ENCODE results near the gene FREY1.

The FREY1 gene

GRCh38 chr11:45906965-45907611 lies at the start of gene FREY1:
Gene FREY1, minus strand, starts transcription at chr11:45907271. Its CDS starts 26 bp downstream, at chr11:45907245.
- DNase-seq (ENCODE audit: low spot score in 2 of 2) (no peak), ATAC-seq (no peak)
- Mint-ChIP-seq H3K27ac (peak within 1 kb of the TSS; percentile 60), H3K36me3 (peaks cover 33% of the 10 kb centered on the region), H3K9me3 (no peaks in the 10 kb centered on the region), H3K4me1 (peaks cover 19% of the 10 kb centered on the region), H3K4me3 (no peak within 1 kb of the TSS)

- peaks cover 99% of the 10 kb centered on the region for H3K36me3 Mint-ChIP-seq
- DNase-seq (ENCODE audit: low spot score in 2 of 2): no peak
- no peak overlapping the region for H3K27ac Mint-ChIP-seq
- ATAC-seq: no peak
- no peak overlapping the region for H3K4me3 Mint-ChIP-seq
- no peaks in the 10 kb centered on the region for H3K4me1 Mint-ChIP-seq
- H3K9me3 Mint-ChIP-seq: no peaks in the 10 kb centered on the region
Measured at GRCh38 chr11:45949992-45950407, 42.9 kb upstream of the FREY1 start.

GRCh38 chr11:45948356-45948755 lies 41.3 kb upstream of the FREY1 start:
- Mint-ChIP-seq H3K4me3 (no peak overlapping the region), H3K4me1 (no peaks in the 10 kb centered on the region), H3K9me3 (no peaks in the 10 kb centered on the region), H3K36me3 (peaks cover 98% of the 10 kb centered on the region), H3K27ac (no peak overlapping the region)
- no peak for DNase-seq (ENCODE audit: low spot score in 2 of 2)
- ATAC-seq: no peak

- no peak overlapping the region for H3K4me3 Mint-ChIP-seq
- ATAC-seq (no peak), DNase-seq (ENCODE audit: low spot score in 2 of 2) (no peak)
- H3K9me3 Mint-ChIP-seq: no peaks in the 10 kb centered on the region
- H3K36me3 Mint-ChIP-seq: peaks cover 97% of the 10 kb centered on the region
- no peaks in the 10 kb centered on the region for H3K4me1 Mint-ChIP-seq
- H3K27ac Mint-ChIP-seq: no peak overlapping the region
Measured at GRCh38 chr11:45947885-45948284, 40.8 kb upstream of the FREY1 start.

GRCh38 chr11:45945397-45945999 lies 38.4 kb upstream of the FREY1 start:
- no peak overlapping the region for H3K4me3 Mint-ChIP-seq
- H3K9me3 Mint-ChIP-seq: no peaks in the 10 kb centered on the region

GRCh38 chr11:45942381-45942780 lies 35.3 kb upstream of the FREY1 start:
- Mint-ChIP-seq H3K27ac (peak overlapping the region; percentile 35), H3K36me3 (peaks cover 76% of the 10 kb centered on the region), H3K4me3 (no peak overlapping the region), H3K9me3 (no peaks in the 10 kb centered on the region), H3K4me1 (no peaks in the 10 kb centered on the region)
- ATAC-seq: no peak
- no peak for DNase-seq (ENCODE audit: low spot score in 2 of 2)

More at GRCh38 chr11:45945397-45945999, 38.4 kb upstream of the FREY1 start:
- H3K4me1 Mint-ChIP-seq: no peaks in the 10 kb centered on the region
- peak overlapping the region; percentile 30 for H3K27ac Mint-ChIP-seq
- H3K36me3 Mint-ChIP-seq: peaks cover 88% of the 10 kb centered on the region
- ATAC-seq: no peak
- DNase-seq (ENCODE audit: low spot score in 2 of 2): no peak

- no peak overlapping the region for H3K4me3 Mint-ChIP-seq
- ATAC-seq (peak; percentile 75), DNase-seq (ENCODE audit: low spot score in 2 of 2) (no peak)
- no peaks in the 10 kb centered on the region for H3K4me1 Mint-ChIP-seq
- peak overlapping the region; percentile 35 for H3K27ac Mint-ChIP-seq
- peaks cover 76% of the 10 kb centered on the region for H3K36me3 Mint-ChIP-seq
- no peaks in the 10 kb centered on the region for H3K9me3 Mint-ChIP-seq
Measured at GRCh38 chr11:45941285-45941684, 34.2 kb upstream of the FREY1 start.

- no peaks in the 10 kb centered on the region for H3K9me3 Mint-ChIP-seq
- no peak for ATAC-seq
- peaks cover 77% of the 10 kb centered on the region for H3K36me3 Mint-ChIP-seq
- peak overlapping the region; percentile 17 for H3K27ac Mint-ChIP-seq
- H3K4me1 Mint-ChIP-seq: no peaks in the 10 kb centered on the region
- no peak for DNase-seq (ENCODE audit: low spot score in 2 of 2)
- no peak overlapping the region for H3K4me3 Mint-ChIP-seq
Measured at GRCh38 chr11:45939836-45940235, 32.8 kb upstream of the FREY1 start.

- no peaks in the 10 kb centered on the region for H3K4me1 Mint-ChIP-seq
- no peaks in the 10 kb centered on the region for H3K9me3 Mint-ChIP-seq
- H3K36me3 Mint-ChIP-seq: peaks cover 79% of the 10 kb centered on the region
- H3K4me3 Mint-ChIP-seq: no peak overlapping the region
- ATAC-seq: no peak
- no peak overlapping the region for H3K27ac Mint-ChIP-seq
- DNase-seq (ENCODE audit: low spot score in 2 of 2): no peak
Measured at GRCh38 chr11:45937916-45938315, 30.8 kb upstream of the FREY1 start.

- H3K4me1 Mint-ChIP-seq: peaks cover 3% of the 10 kb centered on the region
- peak overlapping the region; percentile 23 for H3K27ac Mint-ChIP-seq
- no peak for DNase-seq (ENCODE audit: low spot score in 2 of 2)
- H3K9me3 Mint-ChIP-seq: no peaks in the 10 kb centered on the region
- H3K36me3 Mint-ChIP-seq: peaks cover 80% of the 10 kb centered on the region
- H3K4me3 Mint-ChIP-seq: no peak overlapping the region
- ATAC-seq: no peak
Measured at GRCh38 chr11:45936511-45937054, 29.5 kb upstream of the FREY1 start.

GRCh38 chr11:45935349-45936064 lies 28.4 kb upstream of the FREY1 start:
- peaks cover 85% of the 10 kb centered on the region for H3K36me3 Mint-ChIP-seq
- DNase-seq (ENCODE audit: low spot score in 2 of 2) (no peak), ATAC-seq (no peak)
- no peak overlapping the region for H3K27ac Mint-ChIP-seq
- no peaks in the 10 kb centered on the region for H3K9me3 Mint-ChIP-seq
- H3K4me3 Mint-ChIP-seq: no peak overlapping the region
- H3K4me1 Mint-ChIP-seq: peaks cover 13% of the 10 kb centered on the region

GRCh38 chr11:45934580-45935318 lies 27.7 kb upstream of the FREY1 start:
- DNase-seq (ENCODE audit: low spot score in 2 of 2): no peak
- Mint-ChIP-seq H3K9me3 (no peaks in the 10 kb centered on the region), H3K27ac (no peak overlapping the region), H3K4me1 (peaks cover 21% of the 10 kb centered on the region), H3K4me3 (no peak overlapping the region), H3K36me3 (peaks cover 91% of the 10 kb centered on the region)
- ATAC-seq: no peak

- H3K9me3 Mint-ChIP-seq: no peaks in the 10 kb centered on the region
- DNase-seq (ENCODE audit: low spot score in 2 of 2): no peak
- peaks cover 87% of the 10 kb centered on the region for H3K36me3 Mint-ChIP-seq
- no peak overlapping the region for H3K4me3 Mint-ChIP-seq
- H3K27ac Mint-ChIP-seq: no peak overlapping the region
- no peak for ATAC-seq
- peaks cover 26% of the 10 kb centered on the region for H3K4me1 Mint-ChIP-seq
Measured at GRCh38 chr11:45933846-45934579, 26.9 kb upstream of the FREY1 start.

- DNase-seq (ENCODE audit: low spot score in 2 of 2) (peak in 1 of 2 donors; percentile 42), ATAC-seq (no peak)
- Mint-ChIP-seq H3K27ac (peak overlapping the region; percentile 26), H3K36me3 (peaks cover 89% of the 10 kb centered on the region), H3K9me3 (no peaks in the 10 kb centered on the region), H3K4me1 (peaks cover 33% of the 10 kb centered on the region), H3K4me3 (no peak overlapping the region)
Measured at GRCh38 chr11:45933131-45933831, 26.2 kb upstream of the FREY1 start.
